AG09309 (cell line): Measurements from ENCODE around the gene ANKRD34A.
"Not testable (repeated sequence)": the region's sequence is repeated elsewhere in the genome, so short reads cannot be mapped to it uniquely, and the experiment has no call there.

Source experiments
- DNase-seq: peaks from one replicate; pipeline ENCODE4 v3.0.0-alpha.2; 2010; ENCODE audit warnings: low read depth
- H3K4me3 ChIP-seq: 2 replicates; pipeline ENCODE4 v1.5.1; 2011; ENCODE audit warnings: mild to moderate bottlenecking, low read depth, low read length, moderate library complexity; ENCODE audit not compliant: control insufficient read depth
- TF ChIP-seq, protein P1 (sequence below): IDR thresholded peaks from 2 replicates; pipeline ENCODE4 v1.5.1; 2011; ENCODE audit warnings: mild to moderate bottlenecking, low read depth, low read length, inconsistent platforms; ENCODE audit not compliant: insufficient read depth, control insufficient read depth; ENCODE audit errors: missing control alignments

ANKRD34A gene

GRCh38 chr1:145927916-145928643 is 36.3 kb downstream of the ANKRD34A start:
- TF ChIP-seq, protein P1, sequence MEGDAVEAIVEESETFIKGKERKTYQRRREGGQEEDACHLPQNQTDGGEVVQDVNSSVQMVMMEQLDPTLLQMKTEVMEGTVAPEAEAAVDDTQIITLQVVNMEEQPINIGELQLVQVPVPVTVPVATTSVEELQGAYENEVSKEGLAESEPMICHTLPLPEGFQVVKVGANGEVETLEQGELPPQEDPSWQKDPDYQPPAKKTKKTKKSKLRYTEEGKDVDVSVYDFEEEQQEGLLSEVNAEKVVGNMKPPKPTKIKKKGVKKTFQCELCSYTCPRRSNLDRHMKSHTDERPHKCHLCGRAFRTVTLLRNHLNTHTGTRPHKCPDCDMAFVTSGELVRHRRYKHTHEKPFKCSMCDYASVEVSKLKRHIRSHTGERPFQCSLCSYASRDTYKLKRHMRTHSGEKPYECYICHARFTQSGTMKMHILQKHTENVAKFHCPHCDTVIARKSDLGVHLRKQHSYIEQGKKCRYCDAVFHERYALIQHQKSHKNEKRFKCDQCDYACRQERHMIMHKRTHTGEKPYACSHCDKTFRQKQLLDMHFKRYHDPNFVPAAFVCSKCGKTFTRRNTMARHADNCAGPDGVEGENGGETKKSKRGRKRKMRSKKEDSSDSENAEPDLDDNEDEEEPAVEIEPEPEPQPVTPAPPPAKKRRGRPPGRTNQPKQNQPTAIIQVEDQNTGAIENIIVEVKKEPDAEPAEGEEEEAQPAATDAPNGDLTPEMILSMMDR, result no peak
- no peak for DNase-seq
- H3K4me3 ChIP-seq, result peak overlapping the region; percentile 82

- TF ChIP-seq, protein P1, result peak; percentile 72
- peak; percentile 96 for DNase-seq
Observed at GRCh38 chr1:145927063-145927886, 37.1 kb downstream of the ANKRD34A start, which contains the start of gene RBM8A. RBM8A (minus strand) TSS chr1:145927484; CDS start chr1:145927426, 58 bp downstream.

DNA sequence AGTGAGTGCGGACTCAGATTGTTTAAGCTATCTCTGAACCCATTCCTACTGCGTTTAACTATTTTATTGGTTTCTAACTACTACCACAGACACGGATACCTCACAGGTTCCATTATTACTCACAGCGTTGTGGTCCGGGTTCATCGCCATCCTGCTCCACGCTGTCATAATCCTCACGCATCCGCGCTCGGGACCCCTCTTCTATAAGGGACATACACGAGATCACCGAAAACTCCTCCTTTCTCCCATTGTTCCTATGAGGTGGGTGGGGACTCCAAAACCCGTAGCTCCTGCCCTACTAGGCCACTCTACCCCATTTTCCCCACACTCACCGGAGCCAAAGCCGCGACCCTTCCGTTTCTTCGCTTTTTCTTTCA is 37.7 kb downstream of the ANKRD34A start:
- DNase-seq, result no peak
- TF ChIP-seq, protein P1, result no peak

More at GRCh38 chr1:145927063-145927886, 37.1 kb downstream of the ANKRD34A start, which contains the start of gene RBM8A:
- H3K4me3 ChIP-seq, result peak within 1 kb of the TSS; percentile 82

DNA sequence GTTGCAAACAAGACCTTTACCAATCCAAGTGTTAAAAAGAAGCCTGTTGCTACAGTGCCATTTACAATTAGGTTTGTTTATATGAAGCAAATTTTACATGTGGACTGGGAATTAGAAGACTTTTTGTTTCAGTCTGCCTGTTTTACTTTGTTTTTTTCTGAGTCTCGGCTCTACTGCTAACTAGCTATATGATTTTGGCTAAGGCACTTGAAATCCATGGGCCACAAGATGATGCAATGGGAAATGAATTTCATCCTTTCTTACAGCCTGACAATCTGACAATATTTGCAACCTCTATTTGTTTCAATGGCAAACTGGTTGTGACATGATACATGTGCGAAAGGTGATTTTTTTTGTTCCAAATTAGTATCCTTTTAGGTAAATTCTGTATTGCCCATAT is 42.1 kb downstream of the ANKRD34A start:
- H3K4me3 ChIP-seq, result no peak overlapping the region
- DNase-seq, result no peak
- TF ChIP-seq, protein P1, result no peak

More for the DNA sequence above, 37.7 kb downstream of the ANKRD34A start:
- peak overlapping the region; percentile 82 for H3K4me3 ChIP-seq

DNA sequence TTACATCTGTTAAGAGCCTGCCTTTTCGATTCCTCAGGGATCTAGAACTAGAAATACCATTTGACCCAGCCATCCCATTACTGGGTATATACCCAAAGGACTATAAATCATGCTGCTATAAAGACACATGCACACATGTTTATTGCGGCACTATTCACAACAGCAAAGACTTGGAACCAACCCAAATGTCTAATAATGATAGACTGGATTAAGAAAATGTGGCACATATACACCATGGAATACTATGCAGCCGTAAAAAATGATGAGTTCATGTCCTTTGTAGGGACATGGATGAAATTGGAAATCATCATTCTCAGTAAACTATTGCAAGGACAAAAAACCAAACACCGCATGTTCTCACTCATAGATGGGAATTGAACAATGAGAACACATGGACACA is 44.1 kb downstream of the ANKRD34A start:
- H3K4me3 ChIP-seq, DNase-seq: not testable (repeated sequence)

DNA sequence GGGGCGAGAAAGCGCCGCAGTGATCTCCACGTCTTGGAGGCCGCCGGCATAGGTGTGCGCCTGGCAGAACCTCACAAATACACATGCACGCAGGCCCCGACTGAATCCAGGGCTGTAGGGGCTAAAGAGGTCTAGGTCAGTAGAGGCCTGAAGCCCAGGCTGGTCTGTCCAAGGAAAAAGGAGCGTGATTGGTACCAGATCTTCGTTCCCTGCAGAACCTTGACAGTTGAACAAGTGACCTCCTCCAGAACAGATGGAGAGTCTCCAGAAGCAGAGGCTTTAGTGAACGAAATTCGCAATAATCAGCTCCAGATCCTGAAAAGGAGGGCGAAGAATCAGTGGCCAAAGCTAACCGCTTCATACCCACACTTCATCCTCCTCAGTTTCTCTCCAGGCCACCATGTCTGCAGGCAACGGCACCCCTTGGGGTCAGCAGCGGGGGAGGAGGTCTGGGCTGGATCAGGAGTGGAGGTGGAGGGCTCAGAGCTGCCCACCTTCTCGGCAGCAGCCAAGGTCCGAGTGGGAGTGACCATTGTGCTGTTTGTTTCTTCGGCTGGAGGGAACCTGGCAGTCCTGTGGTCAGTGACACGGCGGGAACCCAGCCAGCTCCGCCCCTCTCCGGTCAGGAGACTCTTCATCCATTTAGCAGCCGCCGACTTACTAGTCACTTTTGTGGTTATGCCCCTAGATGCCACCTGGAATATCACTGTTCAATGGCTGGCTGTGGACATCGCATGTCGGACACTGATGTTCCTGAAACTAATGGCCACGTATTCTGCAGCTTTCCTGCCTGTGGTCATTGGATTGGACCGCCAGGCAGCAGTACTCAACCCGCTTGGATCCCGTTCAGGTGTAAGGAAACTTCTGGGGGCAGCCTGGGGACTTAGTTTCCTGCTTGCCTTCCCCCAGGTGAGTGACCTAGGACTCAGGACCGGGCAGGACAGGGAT is 45.1 kb downstream of the ANKRD34A start:
- TF ChIP-seq, protein P1, result no peak
- peak overlapping the region; percentile 96 for H3K4me3 ChIP-seq
- no peak for DNase-seq
